ENCODE results near the gene PAXX. TPM values are rescaled to one million over a fixed set of nuclear protein-coding genes. Genes with fewer than 3 reads are reported as not detected.

Gene PAXX
- total RNA-seq, 1 donor, result 16.6 TPM

GRCh38 chr9:136949239-136949816 lies 42.9 kb upstream of the PAXX start:
- peaks cover 11% of the 10 kb centered on the region for H3K4me1 ChIP-seq (ENCODE audit: insufficient read depth, low read length)
- no peaks in the 10 kb centered on the region for H3K9me3 ChIP-seq (ENCODE audit: low read depth, low read length)
- no peaks in the 10 kb centered on the region for H3K27me3 ChIP-seq (ENCODE audit: insufficient read depth, low read length)
- H3K4me3 ChIP-seq (ENCODE audit: insufficient read depth, low read length), result peak overlapping the region; percentile 79
- no peaks in the 10 kb centered on the region for H4K20me1 ChIP-seq (ENCODE audit: insufficient read depth, low read length)
- no peak overlapping the region for H3K27ac ChIP-seq (ENCODE audit: low read depth, low read length)
- no peaks in the 10 kb centered on the region for H3K36me3 ChIP-seq (ENCODE audit: insufficient read depth, low read length)
- H3K4me2 ChIP-seq (ENCODE audit: insufficient read depth, low read length), result peak overlapping the region; percentile 90
- no peaks in the 10 kb centered on the region for H3K79me2 ChIP-seq (ENCODE audit: insufficient read depth, low read length)
- DNase-seq (ENCODE audit: insufficient read length, low spot score, missing footprints), result peak; percentile 62
- TF ChIP-seq, protein P1, sequence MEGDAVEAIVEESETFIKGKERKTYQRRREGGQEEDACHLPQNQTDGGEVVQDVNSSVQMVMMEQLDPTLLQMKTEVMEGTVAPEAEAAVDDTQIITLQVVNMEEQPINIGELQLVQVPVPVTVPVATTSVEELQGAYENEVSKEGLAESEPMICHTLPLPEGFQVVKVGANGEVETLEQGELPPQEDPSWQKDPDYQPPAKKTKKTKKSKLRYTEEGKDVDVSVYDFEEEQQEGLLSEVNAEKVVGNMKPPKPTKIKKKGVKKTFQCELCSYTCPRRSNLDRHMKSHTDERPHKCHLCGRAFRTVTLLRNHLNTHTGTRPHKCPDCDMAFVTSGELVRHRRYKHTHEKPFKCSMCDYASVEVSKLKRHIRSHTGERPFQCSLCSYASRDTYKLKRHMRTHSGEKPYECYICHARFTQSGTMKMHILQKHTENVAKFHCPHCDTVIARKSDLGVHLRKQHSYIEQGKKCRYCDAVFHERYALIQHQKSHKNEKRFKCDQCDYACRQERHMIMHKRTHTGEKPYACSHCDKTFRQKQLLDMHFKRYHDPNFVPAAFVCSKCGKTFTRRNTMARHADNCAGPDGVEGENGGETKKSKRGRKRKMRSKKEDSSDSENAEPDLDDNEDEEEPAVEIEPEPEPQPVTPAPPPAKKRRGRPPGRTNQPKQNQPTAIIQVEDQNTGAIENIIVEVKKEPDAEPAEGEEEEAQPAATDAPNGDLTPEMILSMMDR (IDR thresholded peaks at IDR 0.05; ENCODE audit: extremely low read depth, low read depth, low read length), result no peak
- peak overlapping the region; percentile 59 for H2AFZ ChIP-seq (ENCODE audit: low read length)

DNA sequence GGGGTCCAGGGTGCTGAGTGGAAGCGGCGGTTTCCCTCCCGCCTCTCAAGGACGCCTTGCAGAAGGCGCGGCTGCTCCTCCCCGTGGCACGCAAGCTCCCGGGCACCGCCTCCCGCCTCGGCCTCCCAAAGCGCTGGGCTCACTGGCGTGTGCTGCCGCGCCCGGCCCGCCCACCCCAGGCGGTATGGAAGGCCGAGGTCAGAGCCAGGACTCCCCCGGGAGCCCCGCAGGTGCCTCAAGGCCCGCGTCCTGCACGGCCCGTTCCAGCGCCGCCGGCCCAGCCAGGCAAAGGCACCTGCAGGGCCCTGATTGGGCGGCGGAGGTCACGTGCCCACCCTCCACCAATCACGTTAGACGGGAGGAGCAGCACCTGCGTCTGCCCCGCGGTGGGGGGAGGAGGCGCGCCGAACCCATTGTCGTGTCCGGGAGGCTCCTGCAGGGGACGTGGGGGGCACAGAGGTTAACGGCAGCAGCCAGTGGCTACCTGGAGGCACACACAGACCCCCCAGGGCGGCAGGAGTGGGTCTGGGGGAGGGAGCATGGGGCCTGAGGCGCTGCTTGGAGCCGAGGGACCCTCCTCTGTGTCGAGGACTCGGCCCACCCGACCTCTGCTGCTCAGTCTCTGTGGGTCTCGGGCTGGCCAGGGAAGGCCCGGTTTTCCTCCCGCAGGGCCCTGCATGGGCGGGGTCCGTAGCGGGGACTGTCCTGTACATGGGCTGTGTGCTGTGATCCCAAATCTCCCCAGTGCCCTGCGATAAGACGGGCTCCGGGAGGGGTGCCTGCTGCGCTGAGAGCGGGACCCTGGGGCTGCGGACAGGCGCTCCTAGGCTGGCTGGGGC lies 42.2 kb upstream of the PAXX start:
- Histone ChIP-seq H3K4me2 (ENCODE audit: insufficient read depth, low read length) (peak overlapping the region; percentile 90), H4K20me1 (ENCODE audit: insufficient read depth, low read length) (no peaks in the 10 kb centered on the region), H3K4me3 (ENCODE audit: insufficient read depth, low read length) (peak overlapping the region; percentile 79), H2AFZ (ENCODE audit: low read length) (peak overlapping the region; percentile 93), H3K9me3 (ENCODE audit: low read depth, low read length) (no peaks in the 10 kb centered on the region), H3K4me1 (ENCODE audit: insufficient read depth, low read length) (peaks cover 8% of the 10 kb centered on the region), H3K27me3 (ENCODE audit: insufficient read depth, low read length) (no peaks in the 10 kb centered on the region), H3K36me3 (ENCODE audit: insufficient read depth, low read length) (no peaks in the 10 kb centered on the region), H3K79me2 (ENCODE audit: insufficient read depth, low read length) (no peaks in the 10 kb centered on the region), H3K27ac (ENCODE audit: low read depth, low read length) (no peak overlapping the region)
- TF ChIP-seq, protein P1 (IDR thresholded peaks at IDR 0.05; ENCODE audit: extremely low read depth, low read depth, low read length), result no peak
- peak; percentile 100 for DNase-seq (ENCODE audit: insufficient read length, low spot score, missing footprints)

- no peak overlapping the region for H3K27ac ChIP-seq (ENCODE audit: low read depth, low read length)
- peak overlapping the region; percentile 90 for H3K4me2 ChIP-seq (ENCODE audit: insufficient read depth, low read length)
- H3K36me3 ChIP-seq (ENCODE audit: insufficient read depth, low read length), result no peaks in the 10 kb centered on the region
- H4K20me1 ChIP-seq (ENCODE audit: insufficient read depth, low read length), result no peaks in the 10 kb centered on the region
- no peaks in the 10 kb centered on the region for H3K27me3 ChIP-seq (ENCODE audit: insufficient read depth, low read length)
- H2AFZ ChIP-seq (ENCODE audit: low read length), result peak overlapping the region; percentile 93
- H3K79me2 ChIP-seq (ENCODE audit: insufficient read depth, low read length), result no peaks in the 10 kb centered on the region
- DNase-seq (ENCODE audit: insufficient read length, low spot score, missing footprints), result peak; percentile 86
- peak overlapping the region; percentile 79 for H3K4me3 ChIP-seq (ENCODE audit: insufficient read depth, low read length)
- TF ChIP-seq, protein P1 (IDR thresholded peaks at IDR 0.05; ENCODE audit: extremely low read depth, low read depth, low read length), result no peak
- peaks cover 8% of the 10 kb centered on the region for H3K4me1 ChIP-seq (ENCODE audit: insufficient read depth, low read length)
- H3K9me3 ChIP-seq (ENCODE audit: low read depth, low read length), result no peaks in the 10 kb centered on the region
Measured at GRCh38 chr9:136950656-136951276, 41.5 kb upstream of the PAXX start.

Data from osteoblast (primary cell).